ENCODE results near the gene MBNL1.
"Not testable (repeated sequence)": the region's sequence is repeated elsewhere in the genome, so short reads cannot be mapped to it uniquely, and the experiment has no call there.

MBNL1 gene

DNA sequence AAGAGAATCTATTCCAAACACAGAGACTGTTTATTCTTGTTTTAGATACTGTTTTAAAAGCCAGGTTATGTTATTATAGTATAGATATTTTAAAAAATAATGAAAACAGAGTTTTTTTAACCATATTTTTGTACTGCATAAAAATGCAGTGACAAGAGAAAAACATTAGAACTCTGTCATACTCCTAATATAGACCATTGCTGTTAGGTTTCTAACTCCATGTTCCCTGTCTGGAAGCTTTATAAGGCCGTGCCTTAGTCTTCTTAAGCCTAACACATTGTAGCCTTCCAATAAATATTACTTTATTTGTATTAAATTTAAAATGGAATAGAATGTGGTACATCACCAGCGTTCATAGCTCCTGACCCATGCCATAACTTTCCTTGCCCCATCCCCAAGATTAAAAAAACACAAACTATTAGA, 53.2 kb downstream of the MBNL1 start:
- no peak for DNase-seq

DNA sequence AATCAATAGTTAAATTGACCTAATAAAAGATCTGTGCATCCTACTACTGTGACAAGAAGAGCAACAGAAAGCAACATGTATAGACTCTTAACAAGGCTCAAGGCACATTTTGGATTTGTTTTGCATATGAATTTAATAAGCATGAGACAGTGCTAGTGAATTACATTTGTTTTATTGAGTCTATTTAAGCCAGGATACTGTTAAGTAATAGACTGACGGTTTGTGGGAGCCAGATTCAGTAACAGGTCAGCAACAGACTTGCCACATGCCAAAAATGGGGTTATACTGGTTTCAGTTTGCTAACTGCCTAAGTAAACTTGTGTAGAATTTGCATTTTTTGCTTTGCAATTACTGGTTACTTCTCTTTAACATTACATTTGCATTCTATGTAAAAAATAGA, 54.0 kb downstream of the MBNL1 start:
- no peak for DNase-seq

GRCh38 chr3:152323834-152324233, 55.1 kb downstream of the MBNL1 start:
- DNase-seq: no peak

DNA sequence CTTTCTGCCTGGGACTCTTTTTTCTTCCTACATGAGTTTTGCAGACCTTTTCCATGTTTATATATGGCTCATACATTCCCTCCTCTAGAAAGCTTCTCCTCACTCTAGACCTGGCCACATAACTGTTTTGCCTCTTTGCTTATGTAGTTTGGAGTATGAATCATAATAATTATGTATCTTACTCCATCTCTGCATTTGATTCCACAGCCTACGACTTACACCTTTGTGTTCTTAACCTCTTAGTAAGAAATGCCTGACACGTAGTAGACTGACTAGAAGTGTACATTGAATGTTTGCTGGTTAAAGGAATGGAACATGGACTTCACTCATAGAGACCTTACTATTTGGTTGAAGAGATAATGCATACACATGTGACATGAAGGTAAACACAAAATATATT, 56.4 kb downstream of the MBNL1 start:
- DNase-seq: no peak

GRCh38 chr3:152327203-152327602, 58.5 kb downstream of the MBNL1 start:
- no peak for DNase-seq

DNA sequence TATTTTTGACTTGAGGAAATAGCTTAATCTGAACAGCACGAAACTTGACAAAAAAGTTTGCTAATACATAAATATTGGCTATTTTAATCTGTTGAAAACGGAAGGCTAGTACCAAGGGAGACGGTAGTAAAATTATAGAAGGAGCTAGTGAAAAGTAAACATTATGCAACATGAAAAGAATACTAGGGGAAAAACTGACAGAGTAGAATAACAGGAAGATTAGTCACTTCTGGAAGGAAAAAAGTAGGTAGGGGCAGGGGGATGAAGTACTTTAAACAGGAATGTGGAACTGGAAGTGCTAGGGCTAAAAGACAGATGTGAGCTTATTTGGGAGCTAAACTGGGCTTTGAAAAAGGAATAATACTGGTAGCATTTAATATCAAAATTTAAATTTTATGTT, 60.1 kb downstream of the MBNL1 start:
- DNase-seq: no peak

GRCh38 chr3:152330559-152330958, 61.8 kb downstream of the MBNL1 start:
- DNase-seq: no peak

- no peak for DNase-seq
Measured at GRCh38 chr3:152331018-152331541, 62.4 kb downstream of the MBNL1 start.

GRCh38 chr3:152331998-152332397, 63.3 kb downstream of the MBNL1 start:
- no peak for DNase-seq

- DNase-seq: no peak
Measured at GRCh38 chr3:152333928-152334327, 65.2 kb downstream of the MBNL1 start.

DNA sequence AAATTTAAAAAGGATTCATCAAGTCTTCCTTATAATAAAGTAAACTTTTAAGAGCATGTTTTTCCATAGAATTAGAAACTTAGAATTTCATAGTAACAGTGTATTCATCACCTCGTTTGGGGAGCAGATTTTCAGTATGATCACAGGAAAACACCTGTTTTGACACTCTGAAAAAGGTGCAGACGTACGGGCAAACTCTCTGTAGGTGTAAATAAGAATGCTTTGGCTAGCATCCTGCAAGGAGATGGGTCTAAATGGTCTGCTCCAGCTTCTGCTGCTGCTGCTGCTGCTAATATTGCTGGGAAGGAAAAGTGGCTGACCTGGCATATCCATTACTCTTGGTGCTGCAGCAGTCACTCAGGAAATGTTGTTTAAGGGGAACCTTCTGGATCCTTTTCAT, 66.0 kb downstream of the MBNL1 start:
- no peak for DNase-seq

DNA sequence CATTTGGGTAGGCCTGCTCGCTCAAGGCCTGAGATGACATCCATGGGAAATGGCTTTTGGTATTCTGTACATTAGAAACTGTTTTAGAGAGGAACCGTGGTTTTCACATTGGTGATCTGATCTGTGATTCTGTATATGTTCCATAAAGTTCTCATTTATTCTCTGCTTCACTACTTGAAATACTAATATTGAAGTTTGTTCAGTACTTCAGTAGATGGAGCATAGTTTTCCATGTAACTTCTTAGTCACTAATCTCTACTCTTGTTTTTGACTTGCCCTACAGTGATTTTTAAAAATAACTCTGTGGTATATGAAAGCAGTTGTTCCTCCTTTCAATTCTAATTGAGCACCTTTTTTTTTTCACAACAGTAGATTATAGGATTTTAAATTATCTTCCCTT, 66.5 kb downstream of the MBNL1 start:
- DNase-seq: no peak

DNA sequence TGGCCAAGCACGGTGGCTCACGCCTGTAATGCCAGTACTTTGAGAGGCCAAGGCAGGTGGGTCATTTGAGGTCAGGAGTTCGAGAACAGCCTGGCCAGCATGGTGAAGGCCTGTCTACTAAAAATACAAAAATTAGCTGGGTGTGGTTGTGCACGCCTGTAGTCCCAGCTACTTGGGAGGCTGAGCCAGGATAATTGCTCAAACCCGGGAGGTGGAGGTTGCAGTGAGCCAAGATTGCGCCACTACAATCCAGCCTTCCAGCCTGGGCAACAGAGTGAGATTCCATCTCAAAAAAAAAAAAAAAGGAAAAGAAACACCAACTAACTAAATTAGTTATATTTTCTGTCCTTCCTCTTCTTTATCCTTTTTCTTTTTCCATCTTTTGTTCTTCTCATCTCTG, 68.6 kb downstream of the MBNL1 start:
- not testable (repeated sequence) for DNase-seq

GRCh38 chr3:152338159-152338720, 69.5 kb downstream of the MBNL1 start:
- no peak for DNase-seq

- no peak for DNase-seq
Measured at GRCh38 chr3:152339881-152340505, 71.3 kb downstream of the MBNL1 start.

DNA sequence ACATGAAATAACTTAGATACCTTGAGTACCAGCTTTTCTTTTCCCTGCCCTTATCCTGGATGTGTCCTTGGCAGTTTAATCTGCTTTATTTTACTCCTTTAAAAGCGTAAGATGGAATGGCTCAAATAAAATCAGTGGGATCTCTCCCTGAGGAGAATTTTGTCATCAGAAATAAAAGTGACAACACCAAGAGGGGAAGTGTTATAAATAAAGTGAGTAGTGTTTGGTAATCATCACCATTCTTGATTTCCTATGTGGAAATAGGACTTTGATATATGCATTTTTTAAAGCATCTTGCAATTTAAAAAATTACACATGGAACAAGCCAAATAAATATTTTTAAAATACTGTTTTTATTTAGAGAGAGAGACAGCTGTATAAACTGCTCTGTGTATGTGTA, 76.5 kb downstream of the MBNL1 start:
- no peak for DNase-seq

DNA sequence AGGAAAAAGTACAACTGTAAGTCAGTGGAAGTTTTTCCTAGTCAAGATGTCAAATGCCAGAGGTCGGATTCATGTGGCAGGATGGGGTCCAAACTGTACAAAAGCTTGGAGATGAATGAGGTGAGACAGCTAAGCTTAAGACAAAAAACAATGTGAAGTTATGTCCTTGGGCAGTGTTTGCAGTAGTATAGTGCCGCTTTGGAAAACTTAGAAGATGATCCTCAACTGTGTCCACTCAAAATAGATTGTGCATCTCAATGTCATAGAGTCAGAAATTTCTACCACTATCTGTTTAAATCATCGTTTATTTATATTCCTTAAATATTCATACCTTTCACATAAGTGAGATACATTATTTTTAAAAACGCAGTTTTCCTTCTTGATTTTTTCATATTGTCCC, 77.3 kb downstream of the MBNL1 start:
- no peak for DNase-seq

- no peak for DNase-seq
Measured at GRCh38 chr3:152346740-152347139, 78.0 kb downstream of the MBNL1 start.

- no peak for DNase-seq
Measured at GRCh38 chr3:152348436-152349177, 79.9 kb downstream of the MBNL1 start.

DNA sequence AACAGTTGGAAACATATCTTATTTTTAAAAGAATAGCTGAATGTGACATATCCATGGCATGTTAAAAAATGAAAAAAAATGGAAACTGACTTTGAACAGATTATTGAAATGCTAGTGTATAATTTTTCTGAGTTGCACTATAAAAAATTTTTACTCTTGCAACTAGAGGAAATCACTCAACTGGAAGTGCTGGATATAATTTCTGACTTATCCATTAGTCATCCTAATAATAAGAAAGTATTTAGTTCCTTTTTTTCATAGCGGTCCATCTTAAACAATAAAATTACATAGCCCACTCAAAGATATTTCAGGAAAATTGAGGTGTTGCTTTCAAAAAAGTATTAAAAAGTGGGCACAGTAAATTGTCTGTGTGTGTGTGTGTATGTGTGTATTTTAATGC, 80.7 kb downstream of the MBNL1 start:
- no peak for DNase-seq

- no peak for DNase-seq
Measured at GRCh38 chr3:152350139-152350538, 81.4 kb downstream of the MBNL1 start.

- DNase-seq: no peak
Measured at GRCh38 chr3:152350776-152351175, 82.0 kb downstream of the MBNL1 start.

DNA sequence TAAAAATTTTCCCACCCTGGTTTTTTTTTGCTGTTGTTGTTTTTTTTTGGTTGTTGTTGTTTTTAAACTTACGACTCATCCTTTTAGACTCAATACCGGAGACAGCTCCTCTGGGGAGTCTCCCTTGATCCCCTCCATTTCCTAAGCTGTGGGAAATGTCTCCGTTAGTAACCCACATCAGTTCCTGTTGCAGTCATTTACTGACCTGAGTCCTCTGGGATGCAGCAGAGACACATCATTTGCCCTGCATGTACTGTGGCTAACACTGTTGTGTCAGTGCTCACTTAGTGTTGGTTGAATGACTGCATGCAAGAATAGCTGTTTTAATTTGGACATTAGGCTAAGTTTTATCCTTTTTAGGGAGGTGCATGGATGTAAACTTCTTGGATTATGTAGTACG, 83.8 kb downstream of the MBNL1 start:
- DNase-seq: no peak

GRCh38 chr3:152353578-152353977, 84.8 kb downstream of the MBNL1 start:
- no peak for DNase-seq
